Activated CD8-positive, alpha-beta memory T cell treated with anti-CD3 and anti-CD28 coated beads, Interleukin-2, amount 50 U/mL, for 1 hour (primary cell): ENCODE results near the gene CYP1A2.
"Not testable (repeated sequence)": the region's sequence is repeated elsewhere in the genome, so short reads cannot be mapped to it uniquely, and the experiment has no call there.

Experiments
- DNase-seq: peaks from one replicate; pipeline ENCODE4 v3.0.0-alpha.2; 2020; ENCODE audit errors: extremely low read depth

CYP1A2 gene

DNA sequence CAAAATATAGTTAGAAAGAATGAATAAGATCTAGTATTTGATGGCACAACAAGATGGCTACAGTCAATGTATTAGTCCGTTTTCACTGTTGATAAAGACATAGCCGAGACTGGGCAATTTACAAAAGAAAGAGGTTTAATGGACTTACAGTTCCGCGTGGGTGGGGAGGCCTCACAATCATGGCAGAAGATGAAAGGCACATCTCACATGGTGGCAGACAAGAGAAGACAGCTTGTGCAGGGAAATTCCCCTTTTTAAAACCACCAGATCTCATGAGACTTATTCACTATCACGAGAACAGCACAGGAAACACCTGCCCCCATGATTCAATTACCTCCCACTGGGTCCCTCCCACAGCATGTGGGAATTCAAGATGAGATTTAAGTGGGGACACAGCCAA is 10.4 kb upstream of the CYP1A2 start:
- DNase-seq, result not testable (repeated sequence)

- no peak for DNase-seq
These were observed 6.2 kb upstream of the CYP1A2 start for GRCh38 chr15:74742422-74742821.

DNA sequence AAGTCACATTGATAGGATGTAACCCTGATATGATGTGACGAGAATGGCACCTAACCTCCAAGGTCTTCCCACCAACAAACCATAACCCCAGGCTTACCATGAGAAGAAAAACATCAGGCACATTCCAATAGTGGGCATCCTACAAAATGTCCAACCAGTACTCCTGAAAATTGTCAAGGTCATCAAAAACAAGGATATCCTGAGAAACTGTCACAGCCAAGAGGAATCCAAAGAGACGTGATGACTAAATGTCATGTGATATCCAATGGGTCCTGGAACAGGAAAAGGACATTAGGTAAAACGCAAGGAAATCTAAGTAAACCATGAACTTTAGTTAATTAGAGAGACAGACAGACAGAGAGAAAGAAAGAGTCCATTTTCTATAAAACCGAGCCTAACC is 2.3 kb upstream of the CYP1A2 start:
- no peak for DNase-seq

GRCh38 chr15:74749832-74750231 is 1.2 kb downstream of the CYP1A2 start:
- no peak for DNase-seq

GRCh38 chr15:74750751-74751150 is 2.1 kb downstream of the CYP1A2 start:
- DNase-seq, result no peak

DNA sequence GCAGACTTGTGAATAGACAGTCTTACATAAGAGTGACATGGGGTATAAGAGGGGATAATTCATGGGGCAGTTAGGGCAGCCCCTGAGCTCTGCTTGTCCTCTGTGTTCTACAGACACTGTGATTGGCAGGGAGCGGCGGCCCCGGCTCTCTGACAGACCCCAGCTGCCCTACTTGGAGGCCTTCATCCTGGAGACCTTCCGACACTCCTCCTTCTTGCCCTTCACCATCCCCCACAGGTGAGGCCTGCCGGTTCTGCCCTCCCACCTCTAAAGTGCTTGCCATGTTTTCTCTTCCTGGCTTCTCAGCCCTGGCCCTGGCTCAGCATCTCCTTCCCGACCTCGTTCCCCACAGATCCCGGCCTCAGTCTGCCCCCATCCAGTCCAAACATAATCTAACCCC is 3.4 kb downstream of the CYP1A2 start:
- DNase-seq, result no peak

DNA sequence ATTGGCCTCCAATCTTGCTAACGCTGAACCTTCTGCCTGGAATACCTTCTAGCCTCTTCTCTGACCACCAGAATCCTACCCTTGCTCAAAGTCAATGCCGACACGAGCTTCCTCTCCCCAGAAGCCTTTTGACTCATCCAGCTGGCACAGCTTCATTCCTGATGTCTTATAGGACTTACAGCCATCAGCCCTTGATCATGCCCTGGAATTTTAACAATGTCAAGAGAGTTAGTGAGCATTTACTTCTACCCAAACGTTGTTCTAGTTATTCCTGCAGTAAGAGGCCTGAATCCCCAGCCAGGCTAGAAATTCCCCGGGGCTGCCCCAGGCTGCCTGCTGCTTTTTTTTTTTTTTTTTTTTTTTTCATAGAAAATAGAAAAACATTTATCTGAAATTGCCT is 3.9 kb downstream of the CYP1A2 start:
- DNase-seq, result no peak

DNA sequence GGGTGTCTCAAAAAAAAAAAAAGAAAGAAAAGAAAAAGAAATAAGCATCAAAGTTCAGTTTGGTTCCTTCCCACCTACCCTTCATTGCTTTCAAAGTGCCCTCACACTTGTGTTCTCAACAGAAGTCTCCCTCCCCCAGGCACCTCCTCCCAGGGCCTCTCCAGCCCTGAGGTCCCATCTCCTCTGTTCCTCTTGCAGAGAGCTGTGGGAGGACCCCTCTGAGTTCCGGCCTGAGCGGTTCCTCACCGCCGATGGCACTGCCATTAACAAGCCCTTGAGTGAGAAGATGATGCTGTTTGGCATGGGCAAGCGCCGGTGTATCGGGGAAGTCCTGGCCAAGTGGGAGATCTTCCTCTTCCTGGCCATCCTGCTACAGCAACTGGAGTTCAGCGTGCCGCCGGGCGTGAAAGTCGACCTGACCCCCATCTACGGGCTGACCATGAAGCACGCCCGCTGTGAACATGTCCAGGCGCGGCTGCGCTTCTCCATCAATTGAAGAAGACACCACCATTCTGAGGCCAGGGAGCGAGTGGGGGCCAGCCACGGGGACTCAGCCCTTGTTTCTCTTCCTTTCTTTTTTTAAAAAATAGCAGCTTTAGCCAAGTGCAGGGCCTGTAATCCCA is 6.1 kb downstream of the CYP1A2 start:
- no peak for DNase-seq

DNA sequence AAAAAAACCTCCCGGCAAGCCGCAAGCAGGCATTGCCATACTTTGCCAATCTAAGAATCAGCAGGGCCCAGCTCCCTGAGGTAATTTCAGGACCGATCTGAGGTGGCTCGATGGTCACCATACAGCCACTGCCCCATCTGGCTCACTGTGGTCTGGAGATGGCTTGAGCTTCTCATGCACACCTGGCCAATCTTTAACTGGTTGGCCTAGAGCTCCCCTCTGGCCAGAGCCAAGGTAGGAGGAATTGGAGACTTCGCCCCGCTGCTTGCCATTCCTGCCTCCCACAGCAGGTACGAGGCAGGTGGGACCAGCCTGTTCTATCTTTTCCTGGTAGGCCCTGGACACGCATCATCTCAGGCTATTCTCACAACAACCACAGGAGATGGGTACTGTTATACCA is 10.1 kb downstream of the CYP1A2 start:
- DNase-seq, result no peak

- DNase-seq, result no peak
These were observed 14.1 kb downstream of the CYP1A2 start for GRCh38 chr15:74762791-74763150.

DNA sequence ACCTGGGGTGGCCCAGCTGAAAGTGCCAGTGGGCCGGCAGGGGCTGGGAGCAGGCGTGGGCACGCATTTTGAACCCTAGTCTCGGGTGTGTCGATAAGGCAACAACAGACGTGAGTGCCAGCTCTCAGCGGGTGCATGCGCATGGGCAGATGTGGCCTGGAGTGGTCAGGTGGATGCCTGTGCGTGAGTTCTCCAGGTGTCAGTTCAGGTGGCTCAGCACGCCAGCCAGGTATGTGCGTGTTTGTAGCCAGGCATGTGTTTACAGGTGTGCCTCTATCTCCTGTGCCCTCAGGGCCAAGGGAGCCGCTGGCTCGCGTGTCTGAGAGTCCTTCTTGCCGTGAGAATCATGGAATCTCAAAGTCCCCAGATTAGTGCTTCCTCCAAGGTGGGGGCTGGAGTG is 14.8 kb downstream of the CYP1A2 start:
- DNase-seq, result no peak

DNA sequence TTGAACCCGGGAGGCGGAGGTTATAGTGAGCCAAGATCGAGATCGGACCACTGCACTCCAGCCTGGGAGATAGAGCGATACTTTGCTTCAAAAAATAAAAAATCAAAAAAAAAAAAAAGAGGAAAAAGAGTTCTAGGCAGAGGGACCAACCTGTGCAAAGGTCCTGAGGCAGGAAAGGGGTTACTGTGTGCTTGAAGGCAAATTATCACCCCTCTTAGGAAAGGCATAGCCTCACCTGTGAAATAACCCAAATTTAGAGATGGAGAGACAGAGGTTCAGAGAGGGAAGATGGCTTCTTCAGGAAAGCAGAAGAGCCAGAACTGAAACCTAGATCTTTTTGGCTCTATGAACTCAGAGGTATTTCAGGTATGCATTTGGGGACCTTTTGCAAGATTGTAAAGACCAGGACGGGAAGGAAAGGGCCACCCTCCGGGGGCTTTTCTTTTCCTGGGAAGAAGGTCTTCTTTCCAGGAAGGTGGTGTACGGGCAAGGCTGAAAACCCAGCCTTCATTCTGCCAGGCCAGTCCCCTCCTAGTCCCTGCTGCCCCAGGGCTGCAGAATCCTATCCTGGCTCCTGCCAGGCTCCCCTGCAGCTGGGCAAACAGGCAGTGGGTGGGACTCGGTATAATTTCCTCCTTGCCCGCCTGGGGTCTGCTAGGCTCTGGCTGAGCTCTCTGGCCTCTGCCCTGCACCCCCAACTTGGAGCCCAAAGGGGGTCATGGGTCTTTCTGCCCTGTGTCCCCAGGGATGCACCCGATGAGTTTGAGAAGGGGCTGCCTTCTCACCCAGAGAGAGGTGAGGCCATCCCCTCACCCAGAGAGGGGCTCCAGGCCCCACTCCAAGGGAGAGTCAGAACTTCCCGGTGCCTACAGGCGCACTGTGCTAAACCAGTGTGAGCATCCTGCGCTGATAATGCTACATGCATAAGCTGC is 18.8 kb downstream of the CYP1A2 start:
- no peak for DNase-seq

DNA sequence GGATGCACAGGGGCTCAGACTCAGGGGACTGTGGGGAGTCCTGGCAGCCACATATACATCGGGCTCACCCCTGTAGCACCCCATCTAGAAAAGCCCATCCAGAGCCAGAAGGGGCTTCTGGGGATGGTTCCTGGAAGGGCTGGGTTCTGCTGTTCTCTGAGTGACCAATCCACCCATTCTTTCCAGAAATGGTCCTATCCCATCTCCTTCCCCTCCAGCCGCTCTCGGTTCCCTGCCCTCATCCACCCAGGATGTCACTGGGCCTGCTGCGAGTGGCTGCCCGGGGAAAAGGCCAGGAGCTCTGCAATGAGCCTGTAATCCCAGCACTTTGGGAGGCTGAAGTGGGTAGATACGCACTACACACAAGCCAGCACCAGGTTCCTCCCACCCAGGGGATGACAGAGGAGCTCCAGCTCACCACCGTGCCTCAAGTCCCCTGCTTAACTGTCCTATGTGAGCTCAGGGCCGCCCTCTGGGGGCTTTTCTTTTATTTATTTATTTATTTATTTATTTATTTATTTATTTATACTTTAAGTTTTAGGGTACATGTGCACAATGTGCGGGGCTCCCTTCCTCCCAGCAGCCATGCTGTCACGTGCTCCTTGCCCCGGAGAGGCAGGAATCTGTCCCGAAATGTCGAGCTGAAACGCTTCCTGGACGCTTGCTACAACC is 19.6 kb downstream of the CYP1A2 start:
- DNase-seq, result no peak

GRCh38 chr15:74768771-74769342 is 20.2 kb downstream of the CYP1A2 start:
- no peak for DNase-seq

DNA sequence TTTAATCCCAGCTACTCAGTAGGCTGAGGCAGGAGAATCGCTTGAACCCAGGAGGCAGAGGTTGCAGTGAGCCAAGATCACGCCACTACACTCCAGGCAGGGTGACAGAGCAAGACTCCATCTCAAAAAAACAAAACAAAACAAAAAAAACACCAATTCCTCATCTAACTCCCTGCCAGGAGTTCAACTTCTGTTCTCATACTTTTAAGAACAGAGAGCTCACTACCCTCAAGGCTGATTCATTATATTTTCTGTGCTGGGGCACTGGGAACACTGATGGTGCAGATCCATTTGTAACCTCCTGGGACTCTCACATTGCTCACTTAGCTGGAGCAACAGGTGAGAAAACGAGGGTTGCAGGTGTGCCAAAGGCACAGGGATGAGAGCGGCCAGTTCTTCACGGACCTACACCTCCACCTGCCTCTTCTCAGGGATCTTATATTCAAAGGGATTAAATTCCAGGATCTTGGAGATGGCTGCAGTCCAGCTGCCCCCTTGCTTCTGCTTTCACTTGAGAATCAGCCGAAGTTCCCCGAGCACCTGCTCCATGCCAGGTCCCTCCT is 20.9 kb downstream of the CYP1A2 start:
- no peak for DNase-seq

DNA sequence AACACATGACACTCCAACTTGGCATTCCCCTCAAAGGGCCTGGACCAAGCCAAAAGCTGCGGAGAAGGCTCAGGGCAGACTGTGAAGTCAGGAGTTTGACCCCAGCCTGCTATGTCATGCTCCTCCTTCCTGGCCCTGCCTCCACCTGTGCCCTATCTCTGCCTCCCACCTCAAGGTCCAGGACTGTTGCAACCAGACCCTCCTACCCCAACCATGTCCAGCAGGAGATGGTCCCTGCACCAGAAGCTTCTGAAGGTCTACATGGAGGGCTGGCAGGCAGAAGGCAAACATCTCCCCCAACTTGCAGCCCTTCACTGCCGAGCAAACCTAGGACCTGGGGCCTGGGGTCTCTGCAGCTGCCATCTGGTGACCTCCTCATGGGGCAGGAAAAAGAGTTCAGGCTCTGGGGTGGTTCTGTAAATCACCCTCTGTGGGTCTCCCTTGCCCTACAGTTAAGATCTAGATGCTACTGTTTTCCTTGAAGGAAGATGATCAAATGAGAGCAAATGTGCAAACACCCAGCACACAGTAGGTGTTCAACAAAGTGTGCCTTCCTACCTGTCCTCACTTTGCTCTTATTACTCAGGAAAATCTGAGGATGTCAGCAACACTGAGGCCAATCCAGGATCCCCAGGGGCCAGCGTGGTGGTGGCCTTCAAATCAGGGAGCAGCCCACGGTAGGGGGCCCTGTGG is 21.7 kb downstream of the CYP1A2 start:
- no peak for DNase-seq

DNA sequence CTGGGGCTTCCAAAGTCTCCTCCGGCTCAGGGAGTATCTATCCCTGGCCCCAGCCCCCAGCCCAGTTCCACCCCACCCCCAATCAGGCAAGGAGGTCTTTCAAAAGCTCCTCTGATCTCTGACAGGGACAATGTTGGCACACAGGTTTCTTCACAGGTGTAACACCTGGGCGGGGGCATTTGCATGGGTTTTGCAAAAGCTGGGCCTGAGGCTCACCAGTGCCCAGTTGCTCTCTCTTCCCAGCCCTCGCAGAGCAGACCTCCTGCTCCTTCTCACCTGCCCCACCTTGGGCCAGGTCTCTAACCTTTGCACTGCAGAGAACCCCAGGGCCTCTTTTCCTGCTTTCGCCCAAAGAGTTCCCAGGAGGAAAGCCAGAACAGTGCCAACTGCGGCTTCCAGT is 24.7 kb downstream of the CYP1A2 start:
- DNase-seq, result no peak

DNA sequence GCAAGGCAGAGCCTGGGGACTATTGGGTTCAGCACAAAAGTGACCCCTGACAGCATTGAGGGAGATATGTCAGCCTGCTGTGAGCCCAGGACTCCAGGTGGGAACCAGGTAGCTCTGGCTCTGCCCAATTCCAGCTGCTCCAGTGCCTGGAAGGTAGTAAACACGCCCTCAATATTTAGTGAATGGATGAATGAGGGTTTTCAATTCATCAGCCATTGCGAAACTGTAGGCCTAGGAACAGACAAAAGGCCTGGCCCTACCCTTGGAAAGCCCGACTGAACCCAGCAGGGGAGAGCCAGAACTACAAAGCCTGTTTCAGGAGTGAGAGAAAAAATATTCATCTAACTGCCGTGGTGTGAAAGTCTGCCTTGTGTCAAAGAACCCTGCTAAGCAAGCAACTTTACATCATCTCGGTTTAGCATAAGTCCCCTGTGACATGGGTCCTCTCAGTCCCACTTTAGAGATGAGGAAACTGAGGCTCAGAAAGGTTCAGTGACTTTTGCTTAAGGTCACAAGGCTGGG is 25.1 kb downstream of the CYP1A2 start:
- DNase-seq, result no peak

DNA sequence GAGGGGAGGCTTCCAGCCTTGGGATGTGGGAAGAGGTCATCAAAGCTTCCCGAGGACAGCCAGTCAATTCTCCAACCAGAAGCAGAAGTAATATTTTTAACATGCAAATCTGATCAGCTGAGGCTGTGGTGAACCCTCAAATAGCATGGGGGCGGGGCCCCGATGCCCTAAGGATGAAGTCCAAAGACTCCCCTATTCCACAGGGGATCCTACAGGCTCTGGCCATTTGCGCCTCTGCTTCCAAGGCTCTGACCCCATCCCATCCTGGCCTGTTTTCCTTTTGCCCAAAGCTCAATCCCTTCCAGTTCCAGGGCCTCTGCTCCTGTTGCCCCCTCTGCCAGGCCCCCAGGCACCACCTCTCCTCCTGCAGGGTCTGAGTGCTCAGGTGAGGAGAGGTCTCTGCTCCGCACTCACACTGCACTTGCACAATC is 26.5 kb downstream of the CYP1A2 start:
- DNase-seq, result no peak

GRCh38 chr15:74775894-74776293 is 27.2 kb downstream of the CYP1A2 start:
- DNase-seq, result no peak
